Hematopoietic multipotent progenitor cell treated with erythropoietin and hydrocortisone succinate and interleukin-3 and kit ligand, for 8 days (in vitro differentiated cells): ENCODE results near the gene MFSD6.
"Not testable (repeated sequence)": the region's sequence is repeated elsewhere in the genome, so short reads cannot be mapped to it uniquely, and the experiment has no call there.

ENCODE experiments used
- DNase-seq: peaks from one replicate; pipeline ENCODE4 v3.0.0-alpha.2; 2015

MFSD6 gene

GRCh38 chr2:190467575-190468083 is 59.5 kb downstream of the MFSD6 start:
- no peak for DNase-seq

DNA sequence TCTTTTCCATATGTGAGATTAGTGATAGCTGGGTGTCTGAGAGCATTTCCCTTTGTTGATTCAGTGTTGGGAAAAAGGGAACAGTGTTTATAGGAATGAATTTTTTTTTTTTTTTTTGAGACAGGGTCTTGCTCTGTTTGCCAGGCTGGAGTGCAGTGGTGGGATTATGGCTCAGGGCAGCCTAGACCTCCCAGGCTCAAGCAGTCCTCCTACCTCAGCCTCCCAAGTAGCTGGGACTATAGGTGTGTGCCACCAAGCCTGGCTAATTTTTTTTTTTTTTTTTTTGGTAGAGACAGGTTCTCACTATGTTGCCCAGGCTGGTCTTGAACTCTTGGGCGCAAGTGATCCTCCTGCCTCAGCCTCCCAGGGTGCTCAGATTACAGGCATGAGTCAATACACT is 60.2 kb downstream of the MFSD6 start:
- DNase-seq, result not testable (repeated sequence)

GRCh38 chr2:190468814-190469569 is 60.8 kb downstream of the MFSD6 start:
- peak; percentile 96 for DNase-seq

- DNase-seq, result peak; percentile 53
These were observed 61.6 kb downstream of the MFSD6 start for GRCh38 chr2:190469771-190470170.

GRCh38 chr2:190470256-190470826 is 62.2 kb downstream of the MFSD6 start:
- DNase-seq, result no peak

GRCh38 chr2:190477661-190478454 is 69.7 kb downstream of the MFSD6 start:
- peak; percentile 71 for DNase-seq

DNA sequence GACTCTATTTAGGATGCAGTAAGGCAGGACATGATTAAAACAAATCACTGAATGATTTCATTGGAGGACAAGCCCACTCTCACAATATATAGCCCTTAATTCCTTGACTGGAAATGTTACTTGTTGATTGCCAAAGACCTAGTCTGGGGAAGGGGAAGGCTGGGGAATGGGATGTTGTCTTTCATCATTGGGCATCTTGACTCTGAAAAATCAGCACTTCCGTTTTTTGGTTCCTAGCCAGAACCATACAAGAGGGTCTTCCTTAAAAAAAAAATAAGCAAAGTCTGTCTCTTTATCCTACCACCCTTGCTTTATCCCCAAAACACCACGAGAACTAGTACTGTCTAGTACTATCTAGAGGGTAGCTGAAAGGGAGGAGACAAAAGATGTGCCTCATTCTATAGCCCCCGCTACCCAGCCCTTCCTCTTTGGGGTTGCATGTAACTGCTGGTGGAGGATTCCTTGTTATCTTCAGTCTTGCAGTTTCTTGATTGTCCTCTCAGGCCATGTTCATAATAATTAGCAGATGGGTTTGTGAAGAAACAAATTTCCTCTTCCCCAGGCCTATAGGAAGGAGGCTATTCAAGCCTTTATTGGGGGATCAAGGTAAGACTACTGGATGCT is 70.5 kb downstream of the MFSD6 start:
- DNase-seq, result peak; percentile 46

- no peak for DNase-seq
These were observed 73.2 kb downstream of the MFSD6 start for GRCh38 chr2:190481339-190481738.

DNA sequence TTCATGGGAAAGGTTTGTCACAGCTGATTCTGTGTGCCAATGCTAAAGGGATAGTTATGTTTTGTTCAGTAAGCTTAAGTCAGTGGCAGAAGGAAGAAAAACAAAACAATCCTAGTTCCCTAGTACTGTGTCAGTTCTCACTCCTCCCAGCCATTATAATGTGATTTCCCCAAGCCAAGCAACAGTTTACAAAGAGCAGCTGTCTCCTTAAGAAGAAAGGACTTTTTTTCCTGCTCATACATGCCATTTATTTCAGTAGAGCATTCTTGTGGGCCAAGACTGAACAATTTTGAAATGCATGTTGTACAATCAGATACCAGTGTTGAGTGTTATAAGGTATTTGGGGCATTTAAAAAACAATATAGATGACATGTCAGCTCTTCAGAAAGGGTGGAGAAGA is 74.3 kb downstream of the MFSD6 start:
- no peak for DNase-seq

- peak; percentile 57 for DNase-seq
These were observed 78.0 kb downstream of the MFSD6 start for GRCh38 chr2:190486037-190486623.

DNA sequence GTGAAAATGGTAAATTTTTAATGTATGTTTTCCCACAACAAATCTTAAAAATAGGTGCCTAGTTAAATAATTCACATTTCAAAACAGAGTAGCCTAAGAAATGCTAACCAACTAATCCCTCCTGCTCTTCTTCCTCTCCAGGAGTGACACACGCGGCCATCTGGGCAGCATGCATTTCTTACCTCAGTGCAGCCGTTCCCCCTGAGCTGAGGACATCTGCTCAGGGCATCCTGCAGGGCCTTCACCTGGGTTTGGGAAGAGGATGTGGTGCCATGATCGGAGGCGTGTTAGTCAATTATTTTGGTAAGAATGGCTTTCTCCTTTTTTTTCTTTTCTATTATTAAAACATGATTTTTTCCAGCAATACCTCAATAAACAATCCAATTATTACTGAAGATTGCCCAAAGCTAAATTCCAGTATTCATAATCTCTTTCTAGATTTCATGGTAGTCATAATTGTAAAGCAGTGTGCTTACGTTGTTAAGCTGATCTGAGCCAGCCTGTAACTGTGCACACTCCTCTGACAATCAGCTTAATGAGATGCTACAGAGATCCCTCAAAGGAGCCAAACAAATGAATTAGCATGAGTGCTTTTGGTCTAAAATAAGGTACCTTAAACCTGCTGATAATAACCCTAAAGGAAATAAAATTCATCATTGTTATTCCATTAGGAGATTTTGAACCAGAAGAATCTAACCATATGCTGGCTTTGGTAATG is 80.5 kb downstream of the MFSD6 start:
- no peak for DNase-seq

- DNase-seq, result no peak
These were observed 81.3 kb downstream of the MFSD6 start for GRCh38 chr2:190489475-190489874.

GRCh38 chr2:190490502-190490901 is 82.3 kb downstream of the MFSD6 start:
- no peak for DNase-seq

- DNase-seq, result no peak
These were observed 84.9 kb downstream of the MFSD6 start for GRCh38 chr2:190493095-190493494.

- peak; percentile 37 for DNase-seq
These were observed 86.6 kb downstream of the MFSD6 start for GRCh38 chr2:190494600-190495227.

GRCh38 chr2:190497428-190497827 is 89.3 kb downstream of the MFSD6 start:
- no peak for DNase-seq

DNA sequence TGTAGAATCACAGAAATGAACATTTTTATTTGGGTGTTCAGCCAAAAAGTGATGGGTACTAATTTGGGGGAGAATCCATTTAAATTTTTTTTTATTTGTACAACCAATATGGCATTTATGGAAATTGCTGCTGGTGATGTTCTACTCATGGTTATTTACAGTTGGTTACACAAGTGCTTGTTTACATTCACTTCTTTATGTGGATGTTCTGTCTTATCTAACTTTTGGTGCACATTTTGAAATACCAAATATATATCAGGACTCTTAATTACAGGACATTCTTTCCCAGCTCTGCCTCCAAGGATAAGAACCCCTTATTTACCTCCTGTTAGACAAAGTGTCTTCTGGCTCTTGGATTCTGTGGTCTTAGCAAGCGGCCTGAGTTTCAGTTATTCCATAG is 91.1 kb downstream of the MFSD6 start:
- no peak for DNase-seq

DNA sequence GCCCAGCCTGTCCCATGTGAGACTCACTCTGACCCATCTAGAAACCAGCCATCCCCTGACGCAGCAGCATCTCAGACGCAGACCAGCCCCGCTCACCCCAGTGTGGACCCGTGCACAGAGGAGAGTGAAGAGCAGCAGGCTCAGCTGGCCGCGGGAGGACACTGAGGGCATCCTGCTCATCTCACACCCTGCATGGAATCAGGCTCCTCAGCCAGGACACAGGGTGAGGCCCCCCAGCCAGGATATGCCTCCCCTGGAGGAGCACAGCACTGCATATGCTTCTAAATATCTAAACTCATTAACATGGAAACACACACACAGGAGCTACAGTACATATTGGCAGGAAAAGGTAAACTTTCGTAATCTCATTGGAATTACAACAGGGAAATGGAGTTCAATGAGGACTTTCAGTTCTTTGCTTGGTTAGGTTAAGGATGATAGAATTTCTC is 91.9 kb downstream of the MFSD6 start:
- DNase-seq, result no peak

DNA sequence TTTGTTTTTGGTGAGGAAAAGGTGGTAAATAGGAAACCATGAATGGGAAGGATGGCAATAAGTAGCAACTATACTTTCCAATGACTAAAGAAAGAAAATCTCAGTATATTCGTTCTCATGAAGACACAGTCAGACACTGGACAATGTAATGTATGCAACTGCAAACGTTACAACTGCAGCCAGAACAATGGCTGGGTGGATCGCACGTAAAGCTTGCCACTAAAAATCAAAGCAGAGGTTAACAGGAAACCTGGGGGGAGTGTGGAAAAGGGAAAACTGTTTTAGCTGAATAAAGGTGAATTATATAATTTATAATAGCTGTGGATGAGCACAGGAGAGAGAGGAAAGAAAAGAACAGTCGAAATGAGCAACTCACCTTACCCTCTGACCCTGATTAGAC is 93.1 kb downstream of the MFSD6 start:
- no peak for DNase-seq

- DNase-seq, result no peak
These were observed 93.7 kb downstream of the MFSD6 start for GRCh38 chr2:190501702-190502407.

- no peak for DNase-seq
These were observed 94.9 kb downstream of the MFSD6 start for GRCh38 chr2:190503088-190503487.
